H1 (cell line): ENCODE measurements around the gene PLSCR3. TPM values are rescaled to one million over a fixed set of nuclear protein-coding genes. Genes with fewer than 3 reads are reported as not detected.
A peak's percentile ranks its signal among the peaks of the same experiment; 100 is the strongest.

Experiments
- BACH1 ChIP-seq: IDR thresholded peaks from 2 replicates; pipeline ENCODE4 v1.6.1; 2012; ENCODE audit warnings: low read length, improper control_type of control experiment
- CBX5 ChIP-seq: fragments of 300-800, 300-1000 bp; sonication (generic); IDR thresholded peaks from 2 replicates; pipeline ENCODE4 v1.7.1; 2016; ENCODE audit warnings: antibody characterized with exemption, low read length, low read depth
- CEBPB ChIP-seq: IDR thresholded peaks from 2 replicates; pipeline ENCODE4 v1.6.1; 2012; ENCODE audit warnings: low read depth, low read length
- CHD1 ChIP-seq: IDR thresholded peaks from 2 replicates; pipeline ENCODE4 v1.6.1; 2012; ENCODE audit warnings: low read depth, low read length, improper control_type of control experiment
- CHD2 ChIP-seq: IDR thresholded peaks from 2 replicates; pipeline ENCODE4 v1.6.1; 2012; ENCODE audit warnings: low read length, improper control_type of control experiment
- CTBP2 ChIP-seq: IDR thresholded peaks from 2 replicates; pipeline ENCODE4 v1.7.0; 2011; ENCODE audit warnings: borderline replicate concordance, mild to moderate bottlenecking, moderate library complexity, mixed read lengths, low read length; ENCODE audit not compliant: insufficient read depth, insufficient read length
- EGR1 ChIP-seq: IDR thresholded peaks from 2 replicates; pipeline ENCODE4 v1.6.1; 2011; ENCODE audit warnings: low read depth, low read length, borderline replicate concordance
- FOSL1 ChIP-seq: IDR thresholded peaks from 2 replicates; pipeline ENCODE4 v1.6.1; 2011; ENCODE audit warnings: mild to moderate bottlenecking, low read depth, low read length, moderate library complexity; ENCODE audit not compliant: insufficient read depth
- HDAC6 ChIP-seq: IDR thresholded peaks from one replicate; pipeline ENCODE4 v1.7.1; 2012; ENCODE audit warnings: low read depth, mild to moderate bottlenecking, inconsistent platforms, low read length, moderate library complexity
- KDM1A ChIP-seq: fragments of 200-600, 300-600 bp; sonication (generic); IDR thresholded peaks from 2 replicates; pipeline ENCODE4 v1.7.1; 2016; ENCODE audit warnings: mild to moderate bottlenecking, low read length, borderline replicate concordance
- KDM5A ChIP-seq: fragments of 200-600 bp; IDR thresholded peaks from 2 replicates; pipeline ENCODE4 v1.7.1; 2012; ENCODE audit warnings: mild to moderate bottlenecking, low read length, inconsistent platforms, mixed read lengths
- MAFK ChIP-seq: IDR thresholded peaks from 2 replicates; pipeline ENCODE4 v1.6.1; 2012; ENCODE audit warnings: low read depth, mild to moderate bottlenecking, improper control_type of control experiment, low read length
- NANOG ChIP-seq: IDR thresholded peaks from 2 replicates; pipeline ENCODE4 v1.6.1; 2011; ENCODE audit warnings: low read length, low read depth, mild to moderate bottlenecking, inconsistent platforms; ENCODE audit not compliant: insufficient read depth, poor library complexity, severe bottlenecking
- NRF1 ChIP-seq: IDR thresholded peaks from 2 replicates; pipeline ENCODE4 v1.6.1; 2011; ENCODE audit warnings: mild to moderate bottlenecking, low read depth, low read length, improper control_type of control experiment
- RFX5 ChIP-seq: IDR thresholded peaks from 2 replicates; pipeline ENCODE4 v1.6.1; 2011; ENCODE audit warnings: low read depth, low read length, improper control_type of control experiment, borderline replicate concordance
- SP1 ChIP-seq: IDR thresholded peaks from 2 replicates; pipeline ENCODE4 v1.6.1; 2011; ENCODE audit warnings: low read depth, low read length
- SRF ChIP-seq: IDR thresholded peaks from 2 replicates; pipeline ENCODE4 v1.6.1; 2011; ENCODE audit warnings: mild to moderate bottlenecking, low read depth, low read length, moderate library complexity
- TBP ChIP-seq: IDR thresholded peaks from 2 replicates; pipeline ENCODE4 v1.6.1; 2011; ENCODE audit warnings: low read depth, low read length, improper control_type of control experiment
- polyA plus RNA-seq, 7 experiments: library from polyadenylated mRNA; depleted of rRNA in 3 of 7; stranded (reverse) in 5 of 7; unstranded in 2 of 7; fragments of >200 nt in 5 of 7; fragments of 200-250 nt in 2 of 7; gene quantifications; 1 replicate in 5 of 7; 2 replicates in 1 of 7; 4 replicates in 1 of 7; pipeline versions ENCODE4 v1.2.1 to v1.2.3, GENCODE V29; 2011 to 2013; ENCODE audit warnings: missing spikeins in 2 of 7, mixed read lengths in 2 of 7
- total RNA-seq: library from RNA; stranded (reverse); fragmentation: NEBNext Ultra II Directional; extraction: Animal tissue kit (Norgen Biotek cat#: 25700); gene quantifications from 2 replicates; pipeline ENCODE4 v1.2.1, GENCODE V29; 2021
- TF ChIP-seq, protein P1 (sequence below), 3 experiments: IDR thresholded peaks; 1 replicate in 2 of 3; 2 replicates in 1 of 3; pipeline versions ENCODE4 v1.5.1 to v1.6.1; 2011; ENCODE audit warnings: low read length in 3 of 3, mild to moderate bottlenecking in 3 of 3, inconsistent platforms in 2 of 3, low read depth in 1 of 3, moderate library complexity in 1 of 3; ENCODE audit not compliant: insufficient read depth in 1 of 3; ENCODE audit errors: control extremely low read depth in 1 of 3
- TF ChIP-seq, protein P2 (sequence below): IDR thresholded peaks from 2 replicates; pipeline ENCODE4 v1.6.1; 2012; ENCODE audit warnings: low read length, inconsistent platforms

The PLSCR3 gene
- total and polyA plus RNA-seq, 2 of the 8 experiments (the other 6 are each of a cell fraction or from before 2014, with no cell fraction given) = 36.1 to 38.7 TPM

DNA sequence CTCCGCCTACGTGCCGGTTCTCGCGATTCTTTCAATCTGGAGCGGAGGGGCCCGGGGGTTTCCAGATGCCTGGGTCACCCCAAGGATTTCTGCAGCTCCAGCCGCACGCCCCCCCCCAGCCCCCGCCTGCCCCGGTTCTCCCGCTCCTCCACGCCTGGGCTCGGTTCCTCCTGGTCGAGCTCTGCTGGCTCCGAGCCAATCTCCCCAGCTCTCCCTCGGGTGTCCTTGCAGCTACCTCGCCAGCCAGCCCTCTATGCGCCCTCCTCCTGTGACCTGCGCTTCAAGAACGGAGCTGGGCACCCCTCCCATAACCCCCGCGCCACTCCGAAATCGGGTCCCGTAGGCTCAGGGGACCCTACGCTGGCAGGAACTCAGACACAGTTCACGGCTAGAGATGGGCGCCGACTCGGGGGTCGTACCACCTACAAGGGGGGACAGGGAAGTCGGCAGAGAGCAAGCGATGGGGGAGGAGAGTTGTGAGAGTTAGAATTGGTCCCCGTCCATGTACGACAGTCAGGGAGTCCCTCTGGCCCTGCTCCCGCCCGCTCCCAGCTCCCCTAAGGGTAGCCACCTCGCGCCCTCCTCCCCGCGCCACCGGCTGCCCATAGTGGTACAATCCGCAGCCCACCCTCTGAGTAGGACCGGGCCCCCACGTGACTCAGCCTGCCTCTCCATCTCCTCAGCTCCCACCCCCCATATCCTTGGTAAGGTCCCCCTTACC, 45.9 kb upstream of the PLSCR3 start (continued):
- TF ChIP-seq, protein P1, sequence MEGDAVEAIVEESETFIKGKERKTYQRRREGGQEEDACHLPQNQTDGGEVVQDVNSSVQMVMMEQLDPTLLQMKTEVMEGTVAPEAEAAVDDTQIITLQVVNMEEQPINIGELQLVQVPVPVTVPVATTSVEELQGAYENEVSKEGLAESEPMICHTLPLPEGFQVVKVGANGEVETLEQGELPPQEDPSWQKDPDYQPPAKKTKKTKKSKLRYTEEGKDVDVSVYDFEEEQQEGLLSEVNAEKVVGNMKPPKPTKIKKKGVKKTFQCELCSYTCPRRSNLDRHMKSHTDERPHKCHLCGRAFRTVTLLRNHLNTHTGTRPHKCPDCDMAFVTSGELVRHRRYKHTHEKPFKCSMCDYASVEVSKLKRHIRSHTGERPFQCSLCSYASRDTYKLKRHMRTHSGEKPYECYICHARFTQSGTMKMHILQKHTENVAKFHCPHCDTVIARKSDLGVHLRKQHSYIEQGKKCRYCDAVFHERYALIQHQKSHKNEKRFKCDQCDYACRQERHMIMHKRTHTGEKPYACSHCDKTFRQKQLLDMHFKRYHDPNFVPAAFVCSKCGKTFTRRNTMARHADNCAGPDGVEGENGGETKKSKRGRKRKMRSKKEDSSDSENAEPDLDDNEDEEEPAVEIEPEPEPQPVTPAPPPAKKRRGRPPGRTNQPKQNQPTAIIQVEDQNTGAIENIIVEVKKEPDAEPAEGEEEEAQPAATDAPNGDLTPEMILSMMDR (IDR thresholded peaks at IDR 0.05; ENCODE audit: control extremely low read depth in 1 of 3, insufficient read depth in 1 of 3, low read depth in 1 of 3, low read length in 3 of 3) = no peak
- no peak for TF ChIP-seq NRF1
- no peak for TF ChIP-seq FOSL1
- TF ChIP-seq CBX5 = no peak
- TF ChIP-seq CHD1 = peak; percentile 93
- peak; percentile 87 for TF ChIP-seq CHD2
- TF ChIP-seq MAFK = no peak
- TF ChIP-seq, protein P2, sequence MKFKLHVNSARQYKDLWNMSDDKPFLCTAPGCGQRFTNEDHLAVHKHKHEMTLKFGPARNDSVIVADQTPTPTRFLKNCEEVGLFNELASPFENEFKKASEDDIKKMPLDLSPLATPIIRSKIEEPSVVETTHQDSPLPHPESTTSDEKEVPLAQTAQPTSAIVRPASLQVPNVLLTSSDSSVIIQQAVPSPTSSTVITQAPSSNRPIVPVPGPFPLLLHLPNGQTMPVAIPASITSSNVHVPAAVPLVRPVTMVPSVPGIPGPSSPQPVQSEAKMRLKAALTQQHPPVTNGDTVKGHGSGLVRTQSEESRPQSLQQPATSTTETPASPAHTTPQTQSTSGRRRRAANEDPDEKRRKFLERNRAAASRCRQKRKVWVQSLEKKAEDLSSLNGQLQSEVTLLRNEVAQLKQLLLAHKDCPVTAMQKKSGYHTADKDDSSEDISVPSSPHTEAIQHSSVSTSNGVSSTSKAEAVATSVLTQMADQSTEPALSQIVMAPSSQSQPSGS = no peak
- no peak for TF ChIP-seq RFX5
- no peak for TF ChIP-seq CTBP2
- TF ChIP-seq CEBPB = no peak
- no peak for TF ChIP-seq KDM5A
- no peak for TF ChIP-seq HDAC6
- no peak; the same call in 1 of the 2 replicates for TF ChIP-seq KDM1A
- no peak for TF ChIP-seq SRF
- TF ChIP-seq BACH1 = no peak
- 0 out of 2 replicates have a peak, but pooled peaks have one; percentile 12 for TF ChIP-seq TBP
- no peak for TF ChIP-seq NANOG
- TF ChIP-seq EGR1 = 0 out of 2 replicates have a peak, but pooled peaks have one; percentile 25
- no peak for TF ChIP-seq SP1
